ENCODE data around the gene CD80.

The CD80 gene

DNA sequence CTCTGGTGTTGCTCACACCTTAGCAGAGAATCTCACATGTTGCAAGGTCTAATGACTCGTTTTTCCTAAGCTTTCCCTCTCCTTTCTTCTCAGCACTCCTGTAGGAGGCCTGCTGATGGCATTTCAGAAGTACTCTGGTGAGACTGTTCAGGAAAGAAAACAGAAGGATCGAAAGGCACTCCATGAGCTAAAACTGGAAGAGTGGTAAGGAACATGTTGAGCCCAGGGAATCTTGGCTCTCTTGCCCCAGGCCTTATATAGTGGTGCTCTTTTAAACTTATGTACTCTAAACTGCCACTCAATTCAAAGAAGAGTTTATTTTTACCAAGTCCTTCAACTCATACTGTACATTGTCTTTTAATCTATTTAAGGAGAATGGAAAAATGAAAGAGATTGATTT is 42.3 kb downstream of the CD80 start:
- ChIA-PET CTCF (no interaction called here), POLR2A (no interaction called here)
- no peaks in the 10 kb centered on the region for H3K9me3 ChIP-seq (ENCODE audit: control insufficient read depth, insufficient read depth, low read depth, low read length)
- TF ChIP-seq ZNF19 (tag by site-specific recombination; IDR thresholded peaks at IDR 0.05; ENCODE audit: low read depth) (no peak), ZNF155 (tag by site-specific recombination; IDR thresholded peaks at IDR 0.05) (no peak), EGR2 (tag by site-specific recombination; IDR thresholded peaks at IDR 0.05; ENCODE audit: low read depth) (no peak), ZNF510 (tag by site-specific recombination; IDR thresholded peaks at IDR 0.05; ENCODE audit: insufficient replicate concordance) (no peak), ZNF24 (tag by site-specific recombination; IDR thresholded peaks at IDR 0.05) (no peak)
- TF ChIP-seq, protein P1, sequence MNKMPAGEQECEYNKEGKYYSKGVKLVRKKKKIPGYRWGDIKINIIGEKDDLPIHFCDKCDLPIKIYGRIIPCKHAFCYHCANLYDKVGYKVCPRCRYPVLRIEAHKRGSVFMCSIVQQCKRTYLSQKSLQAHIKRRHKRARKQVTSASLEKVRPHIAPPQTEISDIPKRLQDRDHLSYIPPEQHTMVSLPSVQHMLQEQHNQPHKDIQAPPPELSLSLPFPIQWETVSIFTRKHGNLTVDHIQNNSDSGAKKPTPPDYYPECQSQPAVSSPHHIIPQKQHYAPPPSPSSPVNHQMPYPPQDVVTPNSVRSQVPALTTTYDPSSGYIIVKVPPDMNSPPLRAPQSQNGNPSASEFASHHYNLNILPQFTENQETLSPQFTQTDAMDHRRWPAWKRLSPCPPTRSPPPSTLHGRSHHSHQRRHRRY (tag by site-specific recombination; IDR thresholded peaks at IDR 0.05), result no peak
- no peak overlapping the region for H3K4me3 ChIP-seq (ENCODE audit: low read depth, low read length)
- peaks cover 32 to 95% of the 10 kb centered on the region in 2 experiments for H3K36me3 ChIP-seq (ENCODE audit: control insufficient read depth in 2 of 2, insufficient read depth in 1 of 2, low read length in 2 of 2)
- no peaks in the 10 kb centered on the region for H3K4me1 ChIP-seq (ENCODE audit: control insufficient read depth, insufficient read depth, low read length)
- H3K27ac ChIP-seq (ENCODE audit: extremely low read depth, low read depth, low read length), result no peak overlapping the region

DNA sequence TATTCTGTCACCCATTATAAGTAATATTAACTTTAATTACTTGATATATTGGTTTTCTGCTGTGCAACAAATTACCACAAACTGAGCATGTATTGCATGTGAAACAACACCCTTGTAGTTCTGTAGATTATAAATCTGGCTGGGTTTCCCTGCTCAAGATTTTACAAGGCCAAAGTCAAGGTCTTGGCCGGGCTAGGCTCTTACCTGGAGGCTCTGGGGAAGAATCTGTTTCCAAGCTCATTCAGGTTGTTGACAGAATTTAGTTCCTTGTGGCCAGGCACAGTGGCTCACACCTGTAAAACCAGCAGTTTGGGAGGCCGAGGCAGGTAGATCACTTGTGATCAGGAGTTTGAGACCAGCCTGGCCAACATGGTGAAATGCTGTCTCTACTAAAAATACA is 44.8 kb downstream of the CD80 start:
- H3K4me1 ChIP-seq (ENCODE audit: control insufficient read depth, insufficient read depth, low read length), result no peaks in the 10 kb centered on the region
- TF ChIP-seq ZNF174 (tag by site-specific recombination; IDR thresholded peaks at IDR 0.05) (no peak), PRDM1 (tag by site-specific recombination; IDR thresholded peaks at IDR 0.05) (no peak), KLF10 (tag by site-specific recombination; IDR thresholded peaks at IDR 0.05) (no peak), ZNF112 (tag by site-specific recombination; IDR thresholded peaks at IDR 0.05) (no peak), GLI2 (tag by site-specific recombination; IDR thresholded peaks at IDR 0.05; ENCODE audit: borderline replicate concordance, low read depth) (no peak), ZNF394 (tag by site-specific recombination; IDR thresholded peaks at IDR 0.05; ENCODE audit: borderline replicate concordance) (no peak), ZNF670 (tag by site-specific recombination; IDR thresholded peaks at IDR 0.05; ENCODE audit: low read depth) (no peak), ZBTB8A (tag by site-specific recombination; IDR thresholded peaks at IDR 0.05) (no peak), ZNF830 (tag by site-specific recombination; IDR thresholded peaks at IDR 0.05; ENCODE audit: low read depth) (no peak), KLF1 (tag by site-specific recombination; IDR thresholded peaks at IDR 0.05) (no peak), ZNF747 (tag by site-specific recombination; IDR thresholded peaks at IDR 0.05) (no peak), ZNF544 (tag by site-specific recombination; IDR thresholded peaks at IDR 0.05) (no peak)
- TF ChIP-seq, protein P2, sequence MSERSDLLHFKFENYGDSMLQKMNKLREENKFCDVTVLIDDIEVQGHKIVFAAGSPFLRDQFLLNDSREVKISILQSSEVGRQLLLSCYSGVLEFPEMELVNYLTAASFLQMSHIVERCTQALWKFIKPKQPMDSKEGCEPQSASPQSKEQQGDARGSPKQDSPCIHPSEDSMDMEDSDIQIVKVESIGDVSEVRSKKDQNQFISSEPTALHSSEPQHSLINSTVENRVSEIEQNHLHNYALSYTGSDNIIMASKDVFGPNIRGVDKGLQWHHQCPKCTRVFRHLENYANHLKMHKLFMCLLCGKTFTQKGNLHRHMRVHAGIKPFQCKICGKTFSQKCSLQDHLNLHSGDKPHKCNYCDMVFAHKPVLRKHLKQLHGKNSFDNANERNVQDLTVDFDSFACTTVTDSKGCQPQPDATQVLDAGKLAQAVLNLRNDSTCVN (tag by site-specific recombination; optimal IDR thresholded peaks at IDR 0.05), result no peak
- TF ChIP-seq, protein P3, sequence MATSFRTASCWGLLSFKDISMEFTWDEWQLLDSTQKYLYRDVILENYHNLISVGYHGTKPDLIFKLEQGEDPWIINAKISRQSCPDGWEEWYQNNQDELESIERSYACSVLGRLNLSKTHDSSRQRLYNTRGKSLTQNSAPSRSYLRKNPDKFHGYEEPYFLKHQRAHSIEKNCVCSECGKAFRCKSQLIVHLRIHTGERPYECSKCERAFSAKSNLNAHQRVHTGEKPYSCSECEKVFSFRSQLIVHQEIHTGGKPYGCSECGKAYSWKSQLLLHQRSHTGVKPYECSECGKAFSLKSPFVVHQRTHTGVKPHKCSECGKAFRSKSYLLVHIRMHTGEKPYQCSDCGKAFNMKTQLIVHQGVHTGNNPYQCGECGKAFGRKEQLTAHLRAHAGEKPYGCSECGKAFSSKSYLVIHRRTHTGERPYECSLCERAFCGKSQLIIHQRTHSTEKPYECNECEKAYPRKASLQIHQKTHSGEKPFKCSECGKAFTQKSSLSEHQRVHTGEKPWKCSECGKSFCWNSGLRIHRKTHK (tag by site-specific recombination; IDR thresholded peaks at IDR 0.05), result no peak
- TF ChIP-seq, protein P4, sequence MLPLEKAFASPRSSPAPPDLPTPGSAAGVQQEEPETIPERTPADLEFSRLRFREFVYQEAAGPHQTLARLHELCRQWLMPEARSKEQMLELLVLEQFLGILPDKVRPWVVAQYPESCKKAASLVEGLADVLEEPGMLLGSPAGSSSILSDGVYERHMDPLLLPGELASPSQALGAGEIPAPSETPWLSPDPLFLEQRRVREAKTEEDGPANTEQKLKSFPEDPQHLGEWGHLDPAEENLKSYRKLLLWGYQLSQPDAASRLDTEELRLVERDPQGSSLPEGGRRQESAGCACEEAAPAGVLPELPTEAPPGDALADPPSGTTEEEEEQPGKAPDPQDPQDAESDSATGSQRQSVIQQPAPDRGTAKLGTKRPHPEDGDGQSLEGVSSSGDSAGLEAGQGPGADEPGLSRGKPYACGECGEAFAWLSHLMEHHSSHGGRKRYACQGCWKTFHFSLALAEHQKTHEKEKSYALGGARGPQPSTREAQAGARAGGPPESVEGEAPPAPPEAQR (tag by site-specific recombination; IDR thresholded peaks at IDR 0.05), result no peak
- TF ChIP-seq, protein P5, sequence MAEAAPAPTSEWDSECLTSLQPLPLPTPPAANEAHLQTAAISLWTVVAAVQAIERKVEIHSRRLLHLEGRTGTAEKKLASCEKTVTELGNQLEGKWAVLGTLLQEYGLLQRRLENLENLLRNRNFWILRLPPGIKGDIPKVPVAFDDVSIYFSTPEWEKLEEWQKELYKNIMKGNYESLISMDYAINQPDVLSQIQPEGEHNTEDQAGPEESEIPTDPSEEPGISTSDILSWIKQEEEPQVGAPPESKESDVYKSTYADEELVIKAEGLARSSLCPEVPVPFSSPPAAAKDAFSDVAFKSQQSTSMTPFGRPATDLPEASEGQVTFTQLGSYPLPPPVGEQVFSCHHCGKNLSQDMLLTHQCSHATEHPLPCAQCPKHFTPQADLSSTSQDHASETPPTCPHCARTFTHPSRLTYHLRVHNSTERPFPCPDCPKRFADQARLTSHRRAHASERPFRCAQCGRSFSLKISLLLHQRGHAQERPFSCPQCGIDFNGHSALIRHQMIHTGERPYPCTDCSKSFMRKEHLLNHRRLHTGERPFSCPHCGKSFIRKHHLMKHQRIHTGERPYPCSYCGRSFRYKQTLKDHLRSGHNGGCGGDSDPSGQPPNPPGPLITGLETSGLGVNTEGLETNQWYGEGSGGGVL (tag by site-specific recombination; IDR thresholded peaks at IDR 0.05), result no peak
- TF ChIP-seq, protein P6, sequence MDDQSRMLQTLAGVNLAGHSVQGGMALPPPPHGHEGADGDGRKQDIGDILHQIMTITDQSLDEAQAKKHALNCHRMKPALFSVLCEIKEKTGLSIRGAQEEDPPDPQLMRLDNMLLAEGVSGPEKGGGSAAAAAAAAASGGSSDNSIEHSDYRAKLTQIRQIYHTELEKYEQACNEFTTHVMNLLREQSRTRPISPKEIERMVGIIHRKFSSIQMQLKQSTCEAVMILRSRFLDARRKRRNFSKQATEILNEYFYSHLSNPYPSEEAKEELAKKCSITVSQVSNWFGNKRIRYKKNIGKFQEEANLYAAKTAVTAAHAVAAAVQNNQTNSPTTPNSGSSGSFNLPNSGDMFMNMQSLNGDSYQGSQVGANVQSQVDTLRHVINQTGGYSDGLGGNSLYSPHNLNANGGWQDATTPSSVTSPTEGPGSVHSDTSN (CRISPR knock-in tag; IDR thresholded peaks at IDR 0.05), result no peak
- no peak overlapping the region for H3K4me3 ChIP-seq (ENCODE audit: low read depth, low read length)
- POLR2A ChIA-PET, result no interaction called here
- peaks cover 18 to 81% of the 10 kb centered on the region in 2 experiments for H3K36me3 ChIP-seq (ENCODE audit: control insufficient read depth in 2 of 2, insufficient read depth in 1 of 2, low read length in 2 of 2)
- CTCF ChIA-PET, result no interaction called here
- H3K9me3 ChIP-seq (ENCODE audit: control insufficient read depth, insufficient read depth, low read depth, low read length), result no peaks in the 10 kb centered on the region
- H3K27ac ChIP-seq (ENCODE audit: extremely low read depth, low read depth, low read length), result no peak overlapping the region
